Measurements from ENCODE around the gene GUCD1.
"Not testable (repeated sequence)": the region's sequence is repeated elsewhere in the genome, so short reads cannot be mapped to it uniquely, and the experiment has no call there.

Gene GUCD1

DNA sequence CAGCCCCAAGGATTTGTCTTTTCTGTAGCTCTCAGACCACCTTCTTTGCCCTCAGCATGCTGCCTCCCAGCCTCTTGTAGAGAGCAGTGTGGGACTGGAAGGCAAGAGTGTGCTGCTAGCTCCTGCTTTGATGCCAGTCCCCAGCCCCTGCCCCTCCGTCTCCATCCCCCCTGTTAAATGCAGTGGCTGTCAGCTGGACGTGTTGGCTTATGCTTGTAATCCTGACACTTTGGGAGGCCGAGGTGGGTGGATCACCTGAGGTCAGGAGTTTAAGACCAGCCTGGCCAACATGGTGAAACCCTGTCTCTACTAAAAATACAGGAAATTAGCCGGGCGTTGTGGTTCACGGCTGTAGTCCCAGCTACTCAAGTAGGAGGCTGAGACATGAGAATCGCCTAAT, 16.3 kb upstream of the GUCD1 start:
- Histone ChIP-seq H3K9ac (ENCODE audit: low read length) (no peak overlapping the region), H3K27ac (ENCODE audit: low read depth, low read length) (no peak overlapping the region), H3K4me3 (ENCODE audit: low read length) (no peak overlapping the region), H3K27me3 (ENCODE audit: control insufficient read depth, insufficient read depth, low read length) (no peaks in the 10 kb centered on the region), H3K4me1 (ENCODE audit: control insufficient read depth, insufficient read depth, low read length) (no peaks in the 10 kb centered on the region), H3K36me3 (ENCODE audit: control insufficient read depth, insufficient read depth, low read length) (peaks cover 9% of the 10 kb centered on the region)

- H3K36me3 ChIP-seq (ENCODE audit: control insufficient read depth, insufficient read depth, low read length): peaks cover 11% of the 10 kb centered on the region
- no peaks in the 10 kb centered on the region for H3K4me1 ChIP-seq (ENCODE audit: control insufficient read depth, insufficient read depth, low read length)
- no peak overlapping the region for H3K9ac ChIP-seq (ENCODE audit: low read length)
- H3K4me3 ChIP-seq (ENCODE audit: low read length): no peak overlapping the region
- no peaks in the 10 kb centered on the region for H3K27me3 ChIP-seq (ENCODE audit: control insufficient read depth, insufficient read depth, low read length)
- H3K27ac ChIP-seq (ENCODE audit: low read depth, low read length): no peak overlapping the region
These were observed 12.7 kb upstream of the GUCD1 start for GRCh38 chr22:24567668-24568067.

GRCh38 chr22:24566899-24567511, 12.1 kb upstream of the GUCD1 start:
- no peak overlapping the region for H3K27ac ChIP-seq (ENCODE audit: low read depth, low read length)
- H3K27me3 ChIP-seq (ENCODE audit: control insufficient read depth, insufficient read depth, low read length): no peaks in the 10 kb centered on the region
- no peak overlapping the region for H3K9ac ChIP-seq (ENCODE audit: low read length)
- H3K4me3 ChIP-seq (ENCODE audit: low read length): no peak overlapping the region
- H3K36me3 ChIP-seq (ENCODE audit: control insufficient read depth, insufficient read depth, low read length): peaks cover 12% of the 10 kb centered on the region
- H3K4me1 ChIP-seq (ENCODE audit: control insufficient read depth, insufficient read depth, low read length): no peaks in the 10 kb centered on the region

GRCh38 chr22:24565077-24565476, 10.1 kb upstream of the GUCD1 start:
- Histone ChIP-seq H3K4me3 (ENCODE audit: low read length) (no peak overlapping the region), H3K36me3 (ENCODE audit: control insufficient read depth, insufficient read depth, low read length) (peaks cover 17% of the 10 kb centered on the region), H3K27ac (ENCODE audit: low read depth, low read length) (no peak overlapping the region), H3K27me3 (ENCODE audit: control insufficient read depth, insufficient read depth, low read length) (no peaks in the 10 kb centered on the region), H3K9ac (ENCODE audit: low read length) (no peak overlapping the region), H3K4me1 (ENCODE audit: control insufficient read depth, insufficient read depth, low read length) (no peaks in the 10 kb centered on the region)

DNA sequence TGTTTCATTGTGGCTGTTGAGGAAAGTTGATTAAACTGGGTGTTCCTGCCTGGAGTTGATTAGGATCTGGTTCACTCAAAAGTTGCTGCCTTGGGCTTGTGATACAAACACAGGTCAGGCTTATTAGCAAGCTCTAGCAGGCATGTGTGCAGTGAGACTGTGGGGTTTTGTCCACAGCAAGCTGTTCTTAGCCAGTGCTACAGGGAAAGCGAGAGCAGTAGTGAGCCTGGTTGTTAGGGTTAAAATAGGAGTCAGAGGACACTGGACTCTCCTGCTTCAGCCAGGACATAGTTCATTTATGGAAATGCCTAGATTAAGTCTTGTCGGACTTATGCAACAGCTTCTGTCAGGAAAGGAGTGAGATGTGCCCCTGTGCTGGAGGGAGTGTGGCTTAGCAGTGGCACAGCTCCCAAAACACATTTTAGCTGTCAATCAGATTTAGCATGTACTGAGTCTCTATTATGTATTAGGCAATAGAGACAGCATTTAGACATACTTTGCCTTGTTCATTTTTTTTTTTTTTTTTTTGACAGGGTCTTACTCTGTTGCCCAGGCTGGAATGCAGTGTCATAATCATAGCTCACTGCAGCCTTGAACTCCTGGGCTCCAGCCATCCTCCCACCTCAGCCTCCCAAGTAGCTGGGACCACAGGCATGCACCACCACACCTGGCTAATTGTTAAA, 9.6 kb upstream of the GUCD1 start:
- Histone ChIP-seq H3K27me3 (ENCODE audit: control insufficient read depth, insufficient read depth, low read length) (no peaks in the 10 kb centered on the region), H3K27ac (ENCODE audit: low read depth, low read length) (no peak overlapping the region), H3K9ac (ENCODE audit: low read length) (no peak overlapping the region), H3K4me1 (ENCODE audit: control insufficient read depth, insufficient read depth, low read length) (no peaks in the 10 kb centered on the region), H3K4me3 (ENCODE audit: low read length) (no peak overlapping the region), H3K36me3 (ENCODE audit: control insufficient read depth, insufficient read depth, low read length) (peaks cover 18% of the 10 kb centered on the region)

- Histone ChIP-seq H3K36me3 (ENCODE audit: control insufficient read depth, insufficient read depth, low read length) (peaks cover 18% of the 10 kb centered on the region), H3K27me3 (ENCODE audit: control insufficient read depth, insufficient read depth, low read length) (no peaks in the 10 kb centered on the region), H3K4me3 (ENCODE audit: low read length) (no peak overlapping the region), H3K9ac (ENCODE audit: low read length) (no peak overlapping the region), H3K27ac (ENCODE audit: low read depth, low read length) (no peak overlapping the region), H3K4me1 (ENCODE audit: control insufficient read depth, insufficient read depth, low read length) (no peaks in the 10 kb centered on the region)
These were observed 8.3 kb upstream of the GUCD1 start for GRCh38 chr22:24563246-24563645.

- Histone ChIP-seq H3K4me3 (ENCODE audit: low read length) (no peak overlapping the region), H3K9ac (ENCODE audit: low read length) (no peak overlapping the region), H3K27ac (ENCODE audit: low read depth, low read length) (no peak overlapping the region), H3K4me1 (ENCODE audit: control insufficient read depth, insufficient read depth, low read length) (peaks cover 10% of the 10 kb centered on the region), H3K36me3 (ENCODE audit: control insufficient read depth, insufficient read depth, low read length) (peaks cover 18% of the 10 kb centered on the region), H3K27me3 (ENCODE audit: control insufficient read depth, insufficient read depth, low read length) (no peaks in the 10 kb centered on the region)
These were observed 4.5 kb upstream of the GUCD1 start for GRCh38 chr22:24559471-24559870.

- no peaks in the 10 kb centered on the region for H3K27me3 ChIP-seq (ENCODE audit: control insufficient read depth, insufficient read depth, low read length)
- H3K4me3 ChIP-seq (ENCODE audit: low read length): peak within 1 kb of the TSS; percentile 95
- peaks cover 4% of the 10 kb centered on the region for H3K36me3 ChIP-seq (ENCODE audit: control insufficient read depth, insufficient read depth, low read length)
- H3K27ac ChIP-seq (ENCODE audit: low read depth, low read length): peak within 1 kb of the TSS; percentile 97
- peak within 1 kb of the TSS; percentile 90 for H3K9ac ChIP-seq (ENCODE audit: low read length)
- peaks cover 19% of the 10 kb centered on the region for H3K4me1 ChIP-seq (ENCODE audit: control insufficient read depth, insufficient read depth, low read length)
These were observed 464 bp upstream of the GUCD1 start, which contains the start of gene SNRPD3 for GRCh38 chr22:24555165-24556039. SNRPD3 (plus strand) TSS chr22:24555999; CDS start chr22:24557675, 1,676 bp downstream.

DNA sequence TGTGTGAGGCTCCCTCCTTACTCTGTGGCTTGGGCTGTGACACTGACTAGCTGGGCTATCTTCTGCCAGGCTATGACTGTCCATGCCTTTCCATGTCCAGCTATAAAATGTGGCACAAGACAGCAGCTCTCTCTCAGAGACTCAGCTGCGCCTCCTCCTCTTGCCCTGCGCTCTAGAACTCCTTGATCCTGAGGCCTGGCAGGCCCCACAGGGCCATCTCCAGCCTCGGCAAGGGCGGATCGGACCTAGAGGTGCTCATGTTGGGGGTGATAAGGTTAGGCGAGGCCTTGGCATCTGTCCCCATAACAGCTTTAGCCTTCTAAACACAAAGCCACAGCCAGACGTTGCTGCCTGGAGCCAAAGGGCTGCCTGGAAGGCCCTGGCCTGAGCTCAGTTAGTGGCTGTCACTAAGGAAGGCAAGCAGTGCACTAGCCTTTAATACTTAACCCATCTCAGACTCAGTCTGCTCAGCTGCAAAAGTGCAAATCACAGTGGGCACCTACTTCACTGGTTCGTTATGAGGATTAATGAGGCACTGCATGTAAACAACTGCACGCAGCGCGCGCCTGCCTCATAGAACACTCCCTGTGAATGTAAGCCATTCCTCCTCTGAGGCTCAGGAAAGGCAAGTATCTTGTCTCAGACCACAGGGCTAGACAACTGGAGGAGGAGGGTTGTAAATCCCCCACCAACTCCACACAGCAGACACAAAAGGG, 1.2 kb downstream of the GUCD1 start:
- Histone ChIP-seq H3K4me3 (ENCODE audit: low read length) (peak overlapping the region; percentile 74), H3K27me3 (ENCODE audit: control insufficient read depth, insufficient read depth, low read length) (no peaks in the 10 kb centered on the region), H3K9ac (ENCODE audit: low read length) (peak overlapping the region; percentile 90), H3K4me1 (ENCODE audit: control insufficient read depth, insufficient read depth, low read length) (peaks cover 19% of the 10 kb centered on the region), H3K36me3 (ENCODE audit: control insufficient read depth, insufficient read depth, low read length) (no peaks in the 10 kb centered on the region), H3K27ac (ENCODE audit: low read depth, low read length) (peak overlapping the region; percentile 93)

DNA sequence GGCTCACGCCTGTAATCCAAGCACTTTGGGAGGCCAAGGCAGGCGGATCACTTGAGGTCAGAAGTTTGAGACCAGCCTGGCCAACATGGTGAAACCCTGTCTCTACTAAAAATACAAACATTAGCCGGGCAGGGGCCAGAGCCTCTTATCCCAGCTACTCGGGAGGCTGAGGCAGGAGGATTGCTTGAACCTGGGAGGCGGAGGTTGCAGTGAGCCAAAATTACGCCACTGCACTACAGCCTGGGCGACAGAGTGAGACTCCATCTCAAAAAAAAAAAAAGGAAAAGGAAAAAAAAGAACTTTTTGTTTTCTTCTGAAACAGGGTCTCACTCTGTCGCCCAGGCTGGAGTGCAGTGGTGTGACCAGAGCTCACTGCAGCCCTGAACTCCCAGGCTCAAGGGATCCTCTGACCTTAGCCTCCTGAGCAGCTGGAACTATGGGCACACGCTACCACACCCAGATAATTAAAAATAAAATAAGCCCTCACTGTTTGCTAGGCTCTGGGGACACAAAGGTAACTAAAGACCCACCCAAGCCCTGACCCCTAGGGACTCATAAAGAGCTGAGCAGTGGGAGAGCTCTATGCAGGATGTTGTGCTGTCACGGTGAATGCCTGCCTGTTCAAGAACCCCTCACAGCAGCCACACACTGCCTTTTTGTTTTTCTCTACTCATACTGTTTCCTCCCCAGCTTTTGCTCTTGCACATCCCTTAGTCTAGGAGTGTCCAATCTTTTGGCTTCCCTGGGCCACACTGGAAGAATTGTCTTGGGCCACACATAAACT, 2.2 kb downstream of the GUCD1 start:
- H3K27ac ChIP-seq (ENCODE audit: low read depth, low read length); H3K27me3 ChIP-seq (ENCODE audit: control insufficient read depth, insufficient read depth, low read length); H3K36me3 ChIP-seq (ENCODE audit: control insufficient read depth, insufficient read depth, low read length); H3K9ac ChIP-seq (ENCODE audit: low read length): not testable (repeated sequence)
- Histone ChIP-seq H3K4me1 (ENCODE audit: control insufficient read depth, insufficient read depth, low read length) (peaks cover 19% of the 10 kb centered on the region), H3K4me3 (ENCODE audit: low read length) (peak overlapping the region; percentile 74)

DNA sequence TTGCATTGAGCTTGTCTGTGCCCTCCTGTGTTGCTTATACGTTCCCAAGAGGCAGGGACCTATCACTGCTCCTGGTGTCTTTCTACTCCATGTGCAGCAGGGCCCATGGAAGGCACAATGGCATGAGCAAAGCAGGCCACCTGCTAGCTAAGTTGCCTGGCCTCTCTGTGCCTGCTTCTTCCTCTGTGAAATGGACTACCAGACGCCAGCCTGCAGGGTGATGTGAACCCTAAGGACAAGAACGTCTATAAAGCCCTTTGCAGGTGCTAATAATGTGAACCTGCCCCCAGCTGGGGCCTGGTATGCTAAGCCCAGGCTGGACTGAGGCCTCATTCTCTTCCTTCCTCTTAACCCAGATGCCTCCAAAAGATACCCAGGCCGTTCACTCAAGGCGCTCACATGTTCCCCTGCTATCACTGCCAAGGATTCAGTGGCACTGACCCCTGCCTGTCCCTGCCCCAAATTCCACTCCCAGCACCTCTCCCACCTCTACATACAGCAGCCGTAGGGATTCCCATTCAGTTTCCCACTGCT, 4.0 kb downstream of the GUCD1 start:
- Histone ChIP-seq H3K27me3 (ENCODE audit: control insufficient read depth, insufficient read depth, low read length) (no peaks in the 10 kb centered on the region), H3K36me3 (ENCODE audit: control insufficient read depth, insufficient read depth, low read length) (peaks cover 25% of the 10 kb centered on the region), H3K4me3 (ENCODE audit: low read length) (no peak overlapping the region), H3K27ac (ENCODE audit: low read depth, low read length) (no peak overlapping the region), H3K9ac (ENCODE audit: low read length) (no peak overlapping the region), H3K4me1 (ENCODE audit: control insufficient read depth, insufficient read depth, low read length) (peaks cover 9% of the 10 kb centered on the region)

Data from rectal smooth muscle tissue (tissue), 1 donor.